A673 (cell line): ENCODE results near the gene KCNJ4. TPM values are rescaled to one million over a fixed set of nuclear protein-coding genes. Genes with fewer than 3 reads are reported as not detected.

ENCODE experiments used
- BruUV-seq: library from RNA; stranded (reverse); fragments of 400-500 nt; replicated peaks from 2 replicates; lab custom pipeline; 2021; lab: Mats Ljungman, UMichigan
- CTCF ChIA-PET: fragments of 300-600 bp; sonication (Branson Sonifier 250); formaldehyde crosslinking; loops from one replicate; lab custom pipeline; 2022; ENCODE audit warnings: antibody characterized with exemption; lab: Charles Lee
- POLR2A ChIA-PET: fragments of 300-600 bp; sonication (Branson Sonifier 250); formaldehyde crosslinking; loops from one replicate; lab custom pipeline; 2022; ENCODE audit warnings: antibody characterized with exemption; ENCODE audit not compliant: low non-redundant PET; lab: Charles Lee
- DNase-seq: peaks from one replicate; pipeline ENCODE4 v3.0.0-alpha.2; 2015; ENCODE audit warnings: low spot score
- H3K27ac ChIP-seq: fragments of 200-600 bp; sonication (generic); 2 replicates; pipeline ENCODE4 v1.5.1; 2016; ENCODE audit warnings: mixed run types, low read depth, mild to moderate bottlenecking, mixed read lengths, antibody characterized with exemption, low read length; ENCODE audit not compliant: poor library complexity, severe bottlenecking
- H3K27me3 ChIP-seq: fragments of 200-600 bp; sonication (generic); replicated peaks from 2 replicates; pipeline ENCODE4 v1.6.1; 2017; ENCODE audit warnings: mixed run types, low read depth, mild to moderate bottlenecking, mixed read lengths, antibody characterized with exemption, low read length; ENCODE audit not compliant: insufficient read depth, poor library complexity
- H3K36me3 ChIP-seq: fragments of 200-600 bp; sonication (generic); 2 replicates; pipeline ENCODE4 v1.6.1; 2016; ENCODE audit warnings: mixed run types, mild to moderate bottlenecking, mixed read lengths, antibody characterized with exemption, low read length; ENCODE audit not compliant: insufficient read depth, poor library complexity, severe bottlenecking
- H3K4me1 ChIP-seq: fragments of 200-600 bp; sonication (generic); 2 replicates; pipeline ENCODE4 v1.6.1; 2017; ENCODE audit warnings: mixed run types, mild to moderate bottlenecking, mixed read lengths, antibody characterized with exemption, low read length; ENCODE audit not compliant: insufficient read depth, poor library complexity, severe bottlenecking
- H3K4me3 ChIP-seq: fragments of 200-600 bp; sonication (generic); 2 replicates; pipeline ENCODE4 v1.5.1; 2016; ENCODE audit warnings: low read depth, mixed run types, mild to moderate bottlenecking, mixed read lengths, low read length; ENCODE audit not compliant: poor library complexity, severe bottlenecking
- H3K9me3 ChIP-seq: fragments of 200-600 bp; sonication (generic); 2 replicates; pipeline ENCODE4 v1.6.1; 2016; ENCODE audit warnings: mixed run types, low read depth, mild to moderate bottlenecking, mixed read lengths, antibody characterized with exemption, low read length; ENCODE audit not compliant: poor library complexity, severe bottlenecking
- CTCF ChIP-seq: fragments of 300-800, 200-600 bp; sonication (generic); conservative IDR thresholded peaks from 2 replicates; pipeline ENCODE4 v1.5.1; 2017; ENCODE audit warnings: low read depth, mild to moderate bottlenecking, antibody characterized with exemption, low read length, moderate library complexity, mixed read lengths
- EZH2 ChIP-seq: fragments of 200-600 bp; sonication (generic); IDR thresholded peaks from 2 replicates; pipeline ENCODE4 v1.6.1; 2017; ENCODE audit warnings: borderline replicate concordance, low read depth, mild to moderate bottlenecking, mixed read lengths, antibody characterized with exemption, low read length; ENCODE audit not compliant: poor library complexity, severe bottlenecking
- intact Hi-C: fragments of 100-400 bp; cut with micrococcal nuclease; formaldehyde crosslinking; loops from one replicate; pipeline ENCODE4 v1.10.0; 2022; ENCODE audit not compliant: unreplicated experiment
- total RNA-seq: library from RNA; stranded (reverse); gene quantifications from 2 replicates; pipeline ENCODE4 v1.2.3, GENCODE V29; 2021

Gene KCNJ4
- total RNA-seq, 1 experiment from 2014 or later, result 1.0 TPM

DNA sequence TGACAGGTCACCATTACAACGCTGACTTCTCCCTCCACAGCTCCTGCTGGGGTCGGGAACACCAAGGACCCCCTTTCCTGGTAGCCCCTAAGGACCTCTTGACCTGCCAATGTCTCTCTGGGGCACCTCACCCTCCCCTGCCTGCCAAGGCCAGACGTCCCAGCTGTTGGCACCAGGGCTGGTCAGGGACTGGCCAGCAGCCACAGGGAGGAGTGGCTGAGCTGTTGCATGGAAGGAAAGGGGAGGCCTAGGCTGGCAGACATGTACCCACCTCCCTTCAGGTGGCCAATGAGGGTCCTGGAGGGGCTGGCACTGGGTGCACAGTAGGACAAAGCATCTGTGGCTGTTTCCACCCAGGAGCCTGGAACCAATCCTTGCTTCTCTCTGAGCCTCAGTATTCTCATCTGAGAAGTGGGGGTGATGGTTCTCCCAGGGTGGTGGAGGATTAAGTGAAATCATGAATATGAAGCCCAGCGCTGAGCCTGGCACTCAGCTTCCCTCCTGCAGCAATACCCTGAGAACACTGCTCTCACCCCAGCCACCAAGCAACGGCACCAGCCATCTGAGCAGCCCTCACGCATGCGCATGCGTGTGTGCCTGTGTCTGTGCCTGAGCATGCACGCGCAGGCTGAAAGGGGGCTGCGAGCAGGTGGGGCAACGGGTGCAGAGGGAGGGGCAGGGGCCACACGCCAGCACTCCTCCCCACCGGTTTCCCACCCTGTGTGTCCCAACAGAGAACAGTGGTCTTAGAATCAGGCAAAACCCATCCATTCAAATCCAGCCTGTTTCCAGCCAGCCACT lies 5.9 kb downstream of the KCNJ4 start:
- TF ChIP-seq EZH2 (no peak), CTCF (no peak)
- Histone ChIP-seq H3K27me3 (peaks cover 1% of the 10 kb centered on the region), H3K36me3 (no peaks in the 10 kb centered on the region), H3K9me3 (no peaks in the 10 kb centered on the region), H3K4me3 (no peak overlapping the region), H3K4me1 (peaks cover 4% of the 10 kb centered on the region), H3K27ac (no peak overlapping the region)
- ChIA-PET CTCF (no interaction called here), POLR2A (no interaction called here)
- intact Hi-C loops, result no loop called here
- BruUV-seq, result no TSS peak
- no peak for DNase-seq

- intact Hi-C loops, result no loop called here
- H3K27ac ChIP-seq, result no peak overlapping the region
- no peaks in the 10 kb centered on the region for H3K36me3 ChIP-seq
- TF ChIP-seq EZH2 (no peak), CTCF (no peak)
- CTCF ChIA-PET, result interaction anchor here (0.6 kb wide), 1 partner anchor 254 kb away, joined by 8 read pairs; no protein-coding TSS in a partner anchor
- H3K9me3 ChIP-seq, result no peaks in the 10 kb centered on the region
- BruUV-seq, result no TSS peak
- DNase-seq, result no peak
- no peaks in the 10 kb centered on the region for H3K27me3 ChIP-seq
- POLR2A ChIA-PET, result no interaction called here
- H3K4me3 ChIP-seq, result no peak overlapping the region
- no peaks in the 10 kb centered on the region for H3K4me1 ChIP-seq
Observed at GRCh38 chr22:38446018-38446601, 8.9 kb downstream of the KCNJ4 start.

DNA sequence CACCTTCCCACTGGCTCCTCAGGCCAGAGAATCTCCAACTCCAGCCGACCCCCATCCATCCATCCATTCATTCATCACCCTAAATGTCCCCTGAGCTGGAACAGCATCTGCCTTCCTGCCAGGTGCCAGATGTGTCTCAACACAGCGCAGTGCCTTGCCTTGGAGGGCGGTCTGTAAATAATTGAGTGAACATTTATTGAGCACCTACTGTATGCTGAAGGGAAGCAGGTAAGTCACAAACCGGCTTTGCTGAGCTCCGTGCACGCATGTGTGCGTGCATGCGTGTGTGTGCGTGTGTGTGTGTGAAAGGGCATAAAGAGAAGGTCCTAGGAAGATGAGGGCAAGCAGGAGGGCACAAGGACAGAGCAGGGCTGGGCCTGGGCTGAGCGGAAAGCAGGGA lies 10.2 kb downstream of the KCNJ4 start:
- DNase-seq, result no peak
- Histone ChIP-seq H3K4me1 (no peaks in the 10 kb centered on the region), H3K27ac (no peak overlapping the region), H3K27me3 (no peaks in the 10 kb centered on the region), H3K4me3 (no peak overlapping the region), H3K36me3 (no peaks in the 10 kb centered on the region), H3K9me3 (no peaks in the 10 kb centered on the region)
- BruUV-seq, result no TSS peak
- ChIA-PET POLR2A (no interaction called here), CTCF (no interaction called here)
- TF ChIP-seq CTCF, result no peak
- no peak for TF ChIP-seq EZH2
- intact Hi-C loops, result no loop called here
